ENCODE measurements around the gene CDH13. TPM values are rescaled to one million over a fixed set of nuclear protein-coding genes. Genes with fewer than 3 reads are reported as not detected.

The CDH13 gene
- total RNA-seq, 2 donors from 2014 or later: 2.9 TPM; not detected in 1

DNA sequence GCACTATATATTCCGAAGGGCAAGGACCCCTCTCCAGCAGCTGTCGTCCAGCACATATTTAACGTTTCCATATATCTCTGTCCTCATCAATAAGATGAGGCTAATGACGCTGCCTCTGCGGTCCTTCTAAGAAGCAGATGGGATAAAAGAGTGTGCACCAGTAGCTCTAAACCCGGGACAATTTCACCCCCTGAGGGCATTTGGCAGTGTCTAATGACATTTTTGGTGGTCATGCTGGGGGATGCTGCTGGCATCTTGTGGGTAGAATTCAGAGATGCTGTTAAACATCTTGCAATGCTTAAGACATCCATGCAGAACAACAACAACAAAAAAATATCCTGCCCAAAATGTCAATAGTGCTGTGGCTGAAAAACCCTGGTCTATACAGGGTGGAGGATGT is 372.9 kb downstream of the CDH13 start:
- Histone ChIP-seq H3K36me3 (replicated peaks in 1 of 2; ENCODE audit: insufficient read depth in 1 of 2, low read depth in 2 of 2) (no peaks in the 10 kb centered on the region), H3K4me3 (no peak overlapping the region), H3K27ac (no peak overlapping the region), H3K9me3 (no peaks in the 10 kb centered on the region), H3K27me3 (no peaks in the 10 kb centered on the region), H3K4me1 (peaks cover 8% of the 10 kb centered on the region)
- ATAC-seq (no peak), DNase-seq (no peak)
- intact Hi-C loops (cut with DNase I): no loop called here
- 69 to 76% methylated on average over 6 of the region's 6 CpGs for WGBS, 2 donors
- TF ChIP-seq POLR2A (IDR thresholded peaks at IDR 0.05) (no peak), CTCF (IDR thresholded peaks at IDR 0.05) (no peak)

DNA sequence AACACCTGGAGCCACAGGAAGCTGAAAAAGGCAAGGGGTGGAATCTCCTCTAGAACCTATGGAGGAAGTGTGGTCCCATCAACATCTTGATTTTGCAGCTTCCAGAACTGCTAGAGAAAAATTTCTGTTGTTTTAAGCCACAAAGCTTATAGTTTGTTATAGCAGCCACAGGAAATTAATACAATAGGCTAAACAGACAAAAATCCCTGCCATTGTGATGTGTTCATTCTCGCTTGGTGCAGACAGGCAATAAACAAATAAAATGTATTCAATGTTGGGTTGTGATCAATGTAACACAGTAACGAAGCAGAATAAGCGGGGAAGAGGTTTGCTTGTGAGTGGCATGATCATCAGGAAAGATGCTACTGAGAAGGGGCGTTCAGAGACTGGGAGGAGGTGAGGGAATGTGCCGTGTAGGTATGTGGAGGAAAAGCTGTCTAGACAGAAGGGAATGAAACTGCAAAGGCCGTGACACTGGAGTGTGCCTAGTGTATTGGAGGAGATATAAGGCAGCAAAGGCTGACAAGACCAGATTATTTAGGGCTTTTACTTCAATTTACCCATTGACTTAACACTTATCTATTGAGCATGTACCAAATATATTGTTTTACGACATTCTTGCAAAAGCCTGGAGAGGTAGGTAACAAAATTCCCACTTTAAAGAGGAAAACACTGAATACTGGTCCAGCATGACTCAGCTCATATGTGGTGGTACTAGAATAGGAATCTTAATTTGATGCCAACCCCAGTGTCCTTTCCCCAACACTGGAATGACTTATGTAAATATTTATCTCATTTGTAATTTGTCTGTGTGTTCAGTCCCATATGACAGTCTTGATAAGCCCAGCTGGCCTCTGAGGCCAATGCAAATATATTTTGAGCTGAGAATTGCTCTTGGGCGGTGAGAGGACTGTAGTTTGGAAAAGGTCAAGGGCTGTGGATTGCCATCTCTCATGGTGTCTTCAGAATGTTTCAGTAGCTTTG is 375.9 kb downstream of the CDH13 start:
- TF ChIP-seq CTCF (IDR thresholded peaks at IDR 0.05) (no peak), POLR2A (IDR thresholded peaks at IDR 0.05) (no peak)
- no peak overlapping the region for H3K4me3 ChIP-seq
- intact Hi-C loops (cut with DNase I): no loop called here
- peaks cover 8% of the 10 kb centered on the region for H3K4me1 ChIP-seq
- WGBS, 2 donors: 49 to 54% methylated on average over 8 of the region's 8 CpGs
- no peaks in the 10 kb centered on the region for H3K27me3 ChIP-seq
- DNase-seq (no peak), ATAC-seq (no peak)
- H3K36me3 ChIP-seq (replicated peaks in 1 of 2; ENCODE audit: insufficient read depth in 1 of 2, low read depth in 2 of 2): no peaks in the 10 kb centered on the region
- H3K27ac ChIP-seq: no peak overlapping the region
- H3K9me3 ChIP-seq: no peaks in the 10 kb centered on the region

- Histone ChIP-seq H3K4me3 (no peak overlapping the region), H3K27ac (no peak overlapping the region), H3K9me3 (no peaks in the 10 kb centered on the region), H3K4me1 (peaks cover 8% of the 10 kb centered on the region), H3K27me3 (no peaks in the 10 kb centered on the region), H3K36me3 (replicated peaks in 1 of 2; ENCODE audit: insufficient read depth in 1 of 2, low read depth in 2 of 2) (no peaks in the 10 kb centered on the region)
- intact Hi-C loops (cut with DNase I): no loop called here
- ATAC-seq (no peak), DNase-seq (no peak)
- 77 to 78% methylated on average over 3 to 4 of the region's 4 CpGs for WGBS, 2 donors
- no peak for TF ChIP-seq CTCF (IDR thresholded peaks at IDR 0.05)
- TF ChIP-seq POLR2A (IDR thresholded peaks at IDR 0.05): no peak
Measured at GRCh38 chr16:83004868-83005652, 378.3 kb downstream of the CDH13 start.

- Histone ChIP-seq H3K27me3 (no peaks in the 10 kb centered on the region), H3K36me3 (replicated peaks in 1 of 2; ENCODE audit: insufficient read depth in 1 of 2, low read depth in 2 of 2) (no peaks in the 10 kb centered on the region), H3K27ac (no peak overlapping the region), H3K9me3 (no peaks in the 10 kb centered on the region), H3K4me3 (no peak overlapping the region), H3K4me1 (peaks cover 8% of the 10 kb centered on the region)
- DNase-seq (no peak), ATAC-seq (no peak)
- no peak for TF ChIP-seq CTCF (IDR thresholded peaks at IDR 0.05)
- TF ChIP-seq POLR2A (IDR thresholded peaks at IDR 0.05): no peak
- intact Hi-C loops (cut with DNase I): no loop called here
- 59 to 85% methylated on average over 1 of the region's 1 CpG for WGBS, 2 donors
Measured at GRCh38 chr16:83005653-83006160, 378.9 kb downstream of the CDH13 start.

All from body of pancreas (tissue), 4 donors.